ENCODE results near the gene ODC1. TPM values are rescaled to one million over a fixed set of nuclear protein-coding genes. Genes with fewer than 3 reads are reported as not detected.

ODC1 gene
- polyA plus RNA-seq, 1 of the 3 experiments (the other 2 are of a cell fraction) = 253 TPM

- no peaks in the 10 kb centered on the region for H3F3A ChIP-seq (replicated peaks; ENCODE audit: insufficient read depth)
- H3K4me3 ChIP-seq (ENCODE audit: low read depth in 2 of 2, low read length in 1 of 2) = no peak overlapping the region
- H3K4me2 ChIP-seq = no peak overlapping the region
- H3K27ac ChIP-seq (ENCODE audit: low read depth in 2 of 2, low read length in 1 of 2) = no peak overlapping the region
- no peaks in the 10 kb centered on the region for H3K27me3 ChIP-seq (ENCODE audit: insufficient read depth)
- WGBS (ENCODE audit: low lambda C conversion rate) = 80% methylated on average over 7 of the region's 11 CpGs
- no peaks in the 10 kb centered on the region for H3K9me3 ChIP-seq
- H3K4me1 ChIP-seq (ENCODE audit: control insufficient read depth in 1 of 2, insufficient read depth in 2 of 2, low read depth in 1 of 2, low read length in 1 of 2) = peaks cover 0 to 3% of the 10 kb centered on the region in 2 experiments; a peak in 1 of 4 replicates
- H3K79me2 ChIP-seq (ENCODE audit: insufficient read depth) = no peaks in the 10 kb centered on the region
- no peaks in the 10 kb centered on the region for H3K9me2 ChIP-seq
- DNase-seq = no peak
- no peak overlapping the region for H3K9ac ChIP-seq
- no peak for TF ChIP-seq USF2 (IDR thresholded peaks at IDR 0.05; ENCODE audit: borderline replicate concordance, low read depth, low read length)
- TF ChIP-seq REST (IDR thresholded peaks at IDR 0.05; ENCODE audit: low read depth, low read length) = no peak
- TF ChIP-seq ELF1 (IDR thresholded peaks at IDR 0.05) = no peak
- TF ChIP-seq RAD21 (IDR thresholded peaks at IDR 0.05; ENCODE audit: low read length) = no peak
- no peak for TF ChIP-seq SMC3 (IDR thresholded peaks at IDR 0.05; ENCODE audit: low read depth, low read length)
- no peak for TF ChIP-seq JUND (IDR thresholded peaks at IDR 0.05)
- no peak for TF ChIP-seq RXRA (IDR thresholded peaks at IDR 0.05; ENCODE audit: borderline replicate concordance, low read depth)
- no peak for TF ChIP-seq GABPA (IDR thresholded peaks at IDR 0.05; ENCODE audit: low read depth)
- H2AFZ ChIP-seq (ENCODE audit: low read depth) = no peak overlapping the region
- peaks cover 4 to 16% of the 10 kb centered on the region in 2 experiments for H3K36me3 ChIP-seq (replicated peaks in 1 of 2; ENCODE audit: control insufficient read depth in 1 of 2, insufficient read depth in 2 of 2, low read length in 1 of 2)
- no peaks in the 10 kb centered on the region for H4K20me1 ChIP-seq (ENCODE audit: insufficient read depth)
- POLR2A ChIA-PET = no interaction called here
- CTCF ChIA-PET = interaction anchor here (0.8 to 8.3 kb wide), 6 partner anchors 11 to 351 kb away, joined by 3 to 69 read pairs (median 19); no protein-coding TSS in a partner anchor
These were observed 24.1 kb downstream of the ODC1 start for GRCh38 chr2:10424051-10424450.

GRCh38 chr2:10423400-10423774 is 24.7 kb downstream of the ODC1 start:
- no peak overlapping the region for H3K4me2 ChIP-seq
- no peaks in the 10 kb centered on the region for H3F3A ChIP-seq (replicated peaks; ENCODE audit: insufficient read depth)
- POLR2A ChIA-PET = no interaction called here
- no peak overlapping the region for H3K9ac ChIP-seq
- no peak for TF ChIP-seq FOSL2 (IDR thresholded peaks at IDR 0.05; ENCODE audit: borderline replicate concordance, low read depth)
- no peak for TF ChIP-seq RXRA (IDR thresholded peaks at IDR 0.05; ENCODE audit: borderline replicate concordance, low read depth)
- no peak for TF ChIP-seq USF1 (IDR thresholded peaks at IDR 0.05; ENCODE audit: borderline replicate concordance, low read depth)
- no peak for TF ChIP-seq JUND (IDR thresholded peaks at IDR 0.05)
- no peak for TF ChIP-seq NRF1 (IDR thresholded peaks at IDR 0.05; ENCODE audit: low read depth, low read length)
- no peak for TF ChIP-seq RFX5 (IDR thresholded peaks at IDR 0.05; ENCODE audit: low read length)
- TF ChIP-seq TAF1 (IDR thresholded peaks at IDR 0.05; ENCODE audit: borderline replicate concordance, low read depth, low read length) = no peak
- TF ChIP-seq GABPA (IDR thresholded peaks at IDR 0.05; ENCODE audit: low read depth) = no peak
- no peak for TF ChIP-seq USF2 (IDR thresholded peaks at IDR 0.05; ENCODE audit: borderline replicate concordance, low read depth, low read length)
- TF ChIP-seq ZBTB33 (IDR thresholded peaks at IDR 0.05; ENCODE audit: borderline replicate concordance, low read depth) = no peak
- no peak for TF ChIP-seq SMC3 (IDR thresholded peaks at IDR 0.05; ENCODE audit: low read depth, low read length)
- no peak for TF ChIP-seq MAX (IDR thresholded peaks at IDR 0.05; ENCODE audit: low read depth)
- no peak for TF ChIP-seq TEAD4 (IDR thresholded peaks at IDR 0.05; ENCODE audit: borderline replicate concordance, insufficient read depth)
- no peak for TF ChIP-seq YY1 (IDR thresholded peaks at IDR 0.05; ENCODE audit: low read depth)
- TF ChIP-seq TCF12 (IDR thresholded peaks at IDR 0.05) = no peak
- H3K4me1 ChIP-seq (ENCODE audit: control insufficient read depth in 1 of 2, insufficient read depth in 2 of 2, low read depth in 1 of 2, low read length in 1 of 2) = peaks cover 0 to 3% of the 10 kb centered on the region in 2 experiments; a peak in 1 of 4 replicates
- H3K79me2 ChIP-seq (ENCODE audit: insufficient read depth) = no peaks in the 10 kb centered on the region
- peaks cover 4 to 16% of the 10 kb centered on the region in 2 experiments for H3K36me3 ChIP-seq (replicated peaks in 1 of 2; ENCODE audit: control insufficient read depth in 1 of 2, insufficient read depth in 2 of 2, low read length in 1 of 2)
- DNase-seq = no peak
- no peak overlapping the region for H3K27ac ChIP-seq (ENCODE audit: low read depth in 2 of 2, low read length in 1 of 2)
- H3K4me3 ChIP-seq (ENCODE audit: low read depth in 2 of 2, low read length in 1 of 2) = no peak overlapping the region
- H2AFZ ChIP-seq (ENCODE audit: low read depth) = no peak overlapping the region
- CTCF ChIA-PET = interaction anchor here (0.6 to 8.3 kb wide), 5 partner anchors 11 to 299 kb away, joined by 3 to 69 read pairs (median 24); no protein-coding TSS in a partner anchor
- H4K20me1 ChIP-seq (ENCODE audit: insufficient read depth) = no peaks in the 10 kb centered on the region
- H3K9me2 ChIP-seq = no peaks in the 10 kb centered on the region
- H3K27me3 ChIP-seq (ENCODE audit: insufficient read depth) = no peaks in the 10 kb centered on the region
- no peaks in the 10 kb centered on the region for H3K9me3 ChIP-seq
- 93% methylated on average over 5 of the region's 6 CpGs for WGBS (ENCODE audit: low lambda C conversion rate)
